Skeletal muscle tissue (tissue), 4 donors: ENCODE data around the gene SH2D6. TPM values are rescaled to one million over a fixed set of nuclear protein-coding genes. Genes with fewer than 3 reads are reported as not detected.

Experiments
- H3K27ac ChIP-seq: one replicate; pipeline ENCODE4 v1.7.0; 2013; ENCODE audit warnings: mild to moderate bottlenecking, low read depth, low read length, inconsistent platforms
- H3K27me3 ChIP-seq, 3 donors: one replicate each; pipeline ENCODE4 v1.7.0; 2013; ENCODE audit warnings: low read length in 3 of 3; ENCODE audit not compliant: control insufficient read depth in 3 of 3, insufficient read depth in 3 of 3
- H3K36me3 ChIP-seq, 3 donors: one replicate each; pipeline ENCODE4 v1.7.0; 2013; ENCODE audit warnings: low read length in 3 of 3; ENCODE audit not compliant: control insufficient read depth in 3 of 3, insufficient read depth in 3 of 3
- H3K4me1 ChIP-seq, 3 donors: one replicate each; pipeline ENCODE4 v1.7.0; 2013; ENCODE audit warnings: low read length in 3 of 3, mild to moderate bottlenecking in 3 of 3; ENCODE audit not compliant: control insufficient read depth in 3 of 3, insufficient read depth in 3 of 3
- H3K4me3 ChIP-seq, 3 donors: one replicate each; pipeline ENCODE4 v1.7.0; 2013; ENCODE audit warnings: low read length in 3 of 3
- H3K9ac ChIP-seq, 3 donors: one replicate each; pipeline ENCODE4 v1.7.0; 2013; ENCODE audit warnings: low read length in 3 of 3, mild to moderate bottlenecking in 3 of 3, moderate library complexity in 2 of 3, low read depth in 1 of 3
- H3K9me3 ChIP-seq, 3 donors: one replicate each; pipeline ENCODE4 v1.7.0; 2013; ENCODE audit warnings: low read length in 3 of 3; ENCODE audit not compliant: control insufficient read depth in 3 of 3
- total RNA-seq: library from RNA; depleted of rRNA; stranded (reverse); fragments of >200 nt; gene quantifications from one replicate; pipeline ENCODE4 v1.2.3, GENCODE V29; 2014
- donor health status: Osteomylitis.

Gene SH2D6
- total RNA-seq, 1 donor from 2014 or later, result not detected

DNA sequence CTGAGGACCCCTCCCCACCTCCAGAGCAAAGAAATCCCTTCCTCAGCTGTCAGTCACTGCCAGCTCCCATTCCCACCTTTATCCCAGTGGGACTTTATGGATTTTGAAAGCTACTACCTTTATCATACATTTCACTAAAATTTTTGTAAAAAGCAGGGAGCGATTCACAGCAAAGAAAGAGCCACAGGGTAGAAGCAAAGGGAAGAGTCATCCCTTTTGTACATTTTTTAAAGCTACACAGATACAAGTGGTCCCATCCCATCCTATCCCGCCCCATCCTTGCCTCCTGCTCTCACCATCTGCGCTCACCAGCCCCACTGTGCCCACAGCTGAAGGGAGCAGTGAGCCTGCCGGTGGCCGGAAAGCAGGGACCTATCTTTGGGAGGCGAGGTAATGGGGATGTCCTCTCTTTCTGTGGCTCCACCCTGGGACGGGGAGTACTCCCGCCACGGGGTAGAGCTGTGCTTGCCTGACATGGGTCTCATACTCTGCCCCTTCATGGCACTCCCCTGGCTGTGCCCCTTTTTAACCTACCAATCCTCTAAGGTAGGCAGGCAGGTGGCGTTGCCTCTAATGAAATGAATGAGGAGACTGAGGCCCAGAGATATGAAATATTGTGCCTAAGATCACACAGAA, 13.2 kb downstream of the SH2D6 start:
- no peaks in the 10 kb centered on the region for H3K36me3 ChIP-seq
- peak overlapping the region; percentile 36 for H3K27ac ChIP-seq
- peaks cover 22 to 36% (median 25%) of the 10 kb centered on the region in 3 donors for H3K4me1 ChIP-seq
- H3K9ac ChIP-seq, result no peak overlapping the region
- H3K27me3 ChIP-seq, result no peaks in the 10 kb centered on the region
- no peak overlapping the region for H3K4me3 ChIP-seq
- no peaks in the 10 kb centered on the region for H3K9me3 ChIP-seq

DNA sequence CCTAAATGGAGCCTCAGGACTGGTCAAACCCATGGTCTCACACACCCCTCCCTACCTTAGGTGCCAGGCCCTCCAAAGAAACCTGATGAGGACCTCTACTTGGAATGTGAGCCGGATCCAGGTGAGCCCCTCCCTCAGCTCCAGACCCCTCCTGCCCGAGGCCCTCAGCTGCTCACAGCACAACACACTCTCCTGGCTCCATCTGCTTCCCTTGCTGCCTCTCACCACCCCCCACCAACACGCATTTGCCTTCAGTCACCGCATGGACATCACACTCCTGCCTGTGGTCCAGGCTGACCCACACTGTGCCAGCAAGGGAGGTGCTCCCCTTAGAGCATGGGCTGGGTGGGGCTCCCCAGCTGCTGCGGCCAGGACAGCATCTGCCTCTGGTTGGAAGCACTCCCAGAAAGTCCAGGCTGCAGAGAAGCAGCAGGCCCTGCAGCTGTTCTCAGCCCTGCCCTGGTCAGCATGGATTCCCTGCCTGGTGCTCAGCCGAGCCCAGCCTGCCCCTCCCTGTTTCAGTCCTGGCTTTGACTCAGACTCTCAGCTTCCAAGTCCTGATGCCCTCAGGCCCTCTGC, 15.1 kb downstream of the SH2D6 start:
- Histone ChIP-seq H3K9ac (peak overlapping the region in 1 of 3 donors; percentile 62), H3K4me1 (peaks cover 32 to 47% (median 36%) of the 10 kb centered on the region in 3 donors), H3K9me3 (no peaks in the 10 kb centered on the region), H3K4me3 (no peak overlapping the region), H3K27me3 (no peaks in the 10 kb centered on the region), H3K27ac (peak overlapping the region; percentile 65), H3K36me3 (no peaks in the 10 kb centered on the region)

DNA sequence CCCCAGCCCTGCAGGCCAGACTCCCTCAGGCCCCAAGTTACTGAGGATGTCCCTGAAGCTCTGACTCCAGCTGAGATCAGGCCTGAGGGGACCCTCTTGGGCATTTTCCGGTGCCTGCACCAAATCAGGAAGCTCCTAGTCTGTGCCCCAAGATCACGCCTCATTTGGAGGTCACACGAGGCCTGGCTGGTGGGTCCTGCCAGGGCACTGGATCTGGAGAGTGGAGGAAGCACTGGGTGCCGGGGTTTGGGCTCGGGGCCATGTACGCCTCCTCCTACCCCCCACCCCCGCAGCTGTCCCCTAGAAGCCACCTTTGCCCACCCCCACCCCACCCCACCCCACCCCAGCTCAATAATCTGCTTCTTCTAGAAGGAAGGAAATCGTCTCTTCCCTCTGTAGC, 16.2 kb downstream of the SH2D6 start:
- Histone ChIP-seq H3K9me3 (no peaks in the 10 kb centered on the region), H3K4me1 (peaks cover 38 to 50% (median 39%) of the 10 kb centered on the region in 3 donors), H3K36me3 (no peaks in the 10 kb centered on the region), H3K27ac (peak overlapping the region; percentile 65), H3K4me3 (no peak overlapping the region), H3K9ac (no peak overlapping the region), H3K27me3 (no peaks in the 10 kb centered on the region)

DNA sequence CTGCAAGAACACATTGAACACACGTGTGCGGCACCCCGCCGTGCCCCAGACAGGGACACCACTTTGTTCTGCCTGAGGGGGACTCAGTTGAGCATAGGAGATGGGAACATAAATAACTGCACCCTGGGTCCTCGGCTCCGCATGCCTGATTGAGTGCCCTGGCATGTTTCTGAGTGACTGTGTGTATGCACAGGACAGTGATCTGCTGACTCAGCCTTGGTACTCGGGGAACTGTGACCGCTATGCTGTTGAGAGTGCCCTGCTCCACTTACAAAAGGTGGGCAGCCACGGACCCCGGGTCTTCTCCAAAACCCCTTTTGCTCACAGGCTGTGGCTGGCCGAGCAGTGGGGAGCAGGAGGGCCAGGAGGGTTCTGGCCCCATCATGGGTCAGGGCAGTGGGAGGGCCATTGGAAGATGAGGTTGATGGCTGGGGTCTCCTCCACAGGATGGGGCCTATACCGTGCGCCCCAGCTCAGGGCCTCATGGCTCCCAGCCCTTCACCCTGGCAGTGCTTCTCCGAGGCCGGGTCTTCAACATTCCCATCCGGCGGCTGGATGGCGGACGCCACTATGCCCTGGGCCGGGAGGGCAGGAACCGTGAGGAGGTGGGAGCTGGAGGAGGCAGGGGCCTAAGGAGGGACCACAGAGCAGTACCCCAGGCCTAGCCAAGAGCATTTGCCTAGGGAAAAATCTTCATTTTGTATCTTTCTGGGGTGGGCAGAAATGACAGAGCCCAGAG, 16.9 kb downstream of the SH2D6 start:
- Histone ChIP-seq H3K4me3 (no peak overlapping the region), H3K27me3 (no peaks in the 10 kb centered on the region), H3K36me3 (no peaks in the 10 kb centered on the region), H3K9me3 (no peaks in the 10 kb centered on the region), H3K9ac (no peak overlapping the region), H3K4me1 (peaks cover 38 to 50% (median 39%) of the 10 kb centered on the region in 3 donors), H3K27ac (no peak overlapping the region)

DNA sequence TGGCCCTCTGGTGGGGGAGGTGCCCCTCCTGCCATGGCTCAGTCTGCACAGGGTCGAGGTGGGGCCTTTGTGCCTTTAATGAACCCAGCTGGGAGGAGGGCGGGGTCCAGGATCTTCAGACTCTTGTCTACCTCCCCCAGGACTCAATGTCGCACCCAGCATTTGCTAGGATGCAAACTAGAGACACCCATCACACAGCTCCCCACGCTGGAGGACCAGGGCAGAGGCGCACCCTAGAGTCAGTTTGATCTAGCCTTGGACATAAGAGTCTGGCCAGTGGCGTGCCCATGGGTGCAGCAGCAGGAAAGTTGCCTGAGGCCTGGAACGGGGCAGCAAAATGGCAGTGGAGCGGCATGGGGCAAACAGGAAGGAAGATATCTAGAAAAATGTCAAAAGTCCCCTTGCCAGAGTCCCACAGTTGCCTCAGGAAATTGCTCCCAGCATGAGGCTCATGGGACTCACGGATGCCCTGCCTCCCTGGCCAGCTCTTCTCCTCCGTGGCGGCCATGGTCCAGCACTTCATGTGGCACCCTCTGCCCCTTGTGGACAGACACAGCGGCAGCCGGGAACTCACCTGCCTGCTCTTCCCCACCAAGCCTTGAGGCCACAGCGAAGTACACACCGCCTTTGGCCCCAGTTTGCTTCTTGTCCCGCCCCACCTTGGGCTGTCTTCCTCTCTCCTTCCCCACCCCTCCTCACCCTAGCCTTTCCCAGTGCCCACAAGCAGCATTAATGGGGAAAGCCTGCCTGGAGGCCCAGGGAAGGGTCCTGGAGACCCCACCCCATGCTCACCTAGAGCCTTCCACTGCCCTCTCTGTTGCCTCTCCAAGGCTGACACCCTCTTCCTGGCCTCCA, 17.7 kb downstream of the SH2D6 start:
- Histone ChIP-seq H3K36me3 (no peaks in the 10 kb centered on the region), H3K4me1 (peaks cover 38 to 50% (median 39%) of the 10 kb centered on the region in 3 donors), H3K27me3 (no peaks in the 10 kb centered on the region), H3K9ac (peak overlapping the region in 1 of 3 donors; percentile 77), H3K27ac (no peak overlapping the region), H3K9me3 (no peaks in the 10 kb centered on the region), H3K4me3 (no peak overlapping the region)

DNA sequence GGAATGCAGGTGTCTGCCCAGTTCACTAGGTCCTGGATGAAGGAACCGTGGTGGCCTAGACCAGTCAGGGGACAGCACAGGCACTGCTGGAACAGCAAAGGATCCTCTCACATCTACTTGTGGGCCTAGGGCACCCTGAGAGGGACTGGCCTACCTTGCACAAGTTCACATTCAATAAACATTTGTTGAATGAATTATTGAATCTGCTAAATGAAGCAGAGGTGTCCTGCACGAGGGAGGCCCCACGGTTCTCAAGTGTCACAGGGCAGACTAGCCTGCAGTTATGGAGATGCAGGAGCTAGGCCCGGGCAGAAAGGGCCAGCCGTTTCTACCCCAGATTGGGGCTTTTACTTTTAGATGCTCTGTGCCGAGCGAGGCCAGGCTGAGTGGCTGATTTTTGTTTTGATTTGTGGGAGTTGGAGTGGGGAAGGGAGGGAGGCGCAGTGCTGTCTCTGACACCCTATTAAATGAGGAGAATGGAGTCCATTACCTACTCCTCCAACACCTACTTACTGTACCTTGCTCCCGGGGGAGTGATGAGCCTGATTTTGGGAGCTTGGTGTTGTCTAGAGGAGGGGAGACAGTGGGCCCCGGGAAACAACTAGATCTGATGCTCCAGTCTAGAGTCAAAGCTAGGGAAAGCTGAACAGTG, 18.4 kb downstream of the SH2D6 start:
- no peaks in the 10 kb centered on the region for H3K9me3 ChIP-seq
- no peaks in the 10 kb centered on the region for H3K27me3 ChIP-seq
- H3K27ac ChIP-seq, result peak overlapping the region; percentile 85
- peak overlapping the region in 2 of 3 donors; percentile 35 to 56 for H3K4me3 ChIP-seq
- H3K4me1 ChIP-seq, result peaks cover 38 to 47% (median 38%) of the 10 kb centered on the region in 3 donors
- no peaks in the 10 kb centered on the region for H3K36me3 ChIP-seq
- H3K9ac ChIP-seq, result peak overlapping the region; percentile 61 to 77 (median 62)

DNA sequence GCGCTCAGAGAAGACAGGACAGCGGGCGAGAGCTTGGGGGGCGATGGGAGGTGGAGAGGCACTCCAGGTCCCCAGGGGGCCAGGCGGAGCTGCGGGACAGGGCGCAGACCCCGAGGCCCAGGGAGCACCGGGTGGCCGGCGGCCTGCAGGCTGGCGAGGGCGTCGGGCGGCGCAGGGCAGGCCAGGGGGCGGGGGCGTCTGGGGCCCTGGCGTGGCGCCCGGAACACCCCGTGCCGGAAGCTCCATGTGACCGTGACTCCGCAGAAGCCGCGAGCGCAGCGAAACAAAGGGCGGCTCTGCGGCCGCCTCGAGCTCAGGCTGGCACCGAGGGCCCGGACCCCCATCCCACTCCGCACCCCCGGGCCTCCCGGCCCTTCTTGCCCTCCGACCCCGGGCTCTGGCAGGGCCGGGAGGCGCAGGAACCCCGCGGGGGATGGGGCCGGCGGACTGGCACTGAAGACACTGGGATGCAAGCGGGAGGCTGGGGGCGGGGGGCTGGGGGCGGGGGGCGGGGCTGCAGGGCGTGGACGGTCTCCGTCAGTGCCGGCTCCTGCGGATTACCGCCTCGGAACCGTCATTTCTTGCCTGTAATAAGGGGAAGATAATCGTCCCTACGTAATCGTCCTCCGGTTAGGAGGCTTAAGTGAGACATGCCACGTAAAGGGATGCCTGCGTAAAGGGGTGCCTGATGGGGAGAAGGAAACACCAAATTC, 19.1 kb downstream of the SH2D6 start:
- peaks cover 37 to 45% (median 37%) of the 10 kb centered on the region in 3 donors for H3K4me1 ChIP-seq
- peak overlapping the region; percentile 67 to 77 (median 76) for H3K9ac ChIP-seq
- H3K4me3 ChIP-seq, result peak overlapping the region; percentile 64 to 79 (median 76)
- no peaks in the 10 kb centered on the region for H3K36me3 ChIP-seq
- peak overlapping the region; percentile 85 for H3K27ac ChIP-seq
- no peaks in the 10 kb centered on the region for H3K9me3 ChIP-seq
- H3K27me3 ChIP-seq, result no peaks in the 10 kb centered on the region

DNA sequence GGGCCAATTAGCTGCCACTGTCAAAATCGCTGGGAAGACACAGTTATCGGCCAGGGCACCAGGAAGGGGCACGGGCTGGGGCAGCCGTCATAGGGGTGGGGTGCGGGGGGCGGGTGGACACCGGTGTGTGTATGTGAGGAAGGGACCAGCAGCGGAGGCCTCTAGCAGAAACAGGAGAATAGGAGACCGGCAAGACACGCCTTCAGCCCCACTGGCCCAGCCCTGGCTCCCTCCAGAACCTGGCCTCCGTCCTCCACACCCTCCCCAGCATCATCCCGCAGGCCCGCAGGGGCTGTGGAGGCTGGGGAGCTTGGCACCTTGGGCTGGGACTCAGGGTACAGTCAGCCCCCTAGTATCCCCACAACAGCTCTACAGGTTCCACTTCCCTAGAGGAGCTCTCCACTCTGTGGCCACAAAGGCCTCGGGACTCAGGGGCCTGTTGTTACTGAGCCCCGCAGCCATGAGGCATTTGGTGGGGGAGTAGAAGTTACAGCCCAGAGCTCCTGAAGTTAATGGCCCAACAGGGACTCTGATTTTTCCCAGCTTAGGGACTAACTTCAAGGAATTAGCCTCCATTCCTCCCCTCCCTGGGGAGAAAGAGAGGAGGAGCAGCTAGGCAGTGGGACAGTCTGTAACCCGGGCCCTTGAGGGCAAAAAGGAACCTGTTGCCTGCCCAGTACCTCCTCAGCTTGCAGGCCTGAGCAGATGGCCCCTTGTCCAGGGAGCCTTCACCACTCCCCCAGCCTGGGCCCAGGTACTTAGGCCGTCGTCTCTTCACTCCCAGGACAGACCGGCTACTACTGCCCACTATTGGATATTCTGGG, 19.9 kb downstream of the SH2D6 start:
- Histone ChIP-seq H3K27me3 (no peaks in the 10 kb centered on the region), H3K4me1 (peaks cover 29 to 37% (median 30%) of the 10 kb centered on the region in 3 donors), H3K9me3 (no peaks in the 10 kb centered on the region), H3K36me3 (no peaks in the 10 kb centered on the region), H3K27ac (peak overlapping the region; percentile 85), H3K4me3 (peak overlapping the region; percentile 64 to 79 (median 76)), H3K9ac (peak overlapping the region; percentile 67 to 77 (median 76))
